Heart left ventricle (tissue), 16 donors: Measurements from ENCODE around the gene ZNHIT6. TPM values are rescaled to one million over a fixed set of nuclear protein-coding genes. Genes with fewer than 3 reads are reported as not detected.

Source experiments
- ATAC-seq, 4 donors: fragments of 200-7000 bp; cut with Tn5 transposase; one replicate each; pipeline ENCODE4 v1.9.1; 2020 to 2022; ENCODE audit warnings: moderate library complexity in 4 of 4, mild to moderate bottlenecking in 3 of 4, moderate number of reproducible peaks in 1 of 4
- DNase-seq, 5 donors: peaks; one replicate each; pipeline ENCODE4 v3.0.0-alpha.2; 2020
- H3K27ac ChIP-seq, 12 donors: fragments of 200-600 bp; sonication (generic) in 4 of 12; one replicate each; pipeline versions ENCODE4 v1.5.0 to v1.8.0; 2016 to 2022; ENCODE audit warnings: mild to moderate bottlenecking in 2 of 12
- H3K27me3 ChIP-seq, 9 donors: fragments of 200-600 bp; sonication (generic) in 2 of 9; one replicate each; pipeline versions ENCODE4 v1.5.1 to v1.8.0; 2016 to 2022; ENCODE audit warnings: mild to moderate bottlenecking in 3 of 9
- H3K36me3 ChIP-seq, 9 donors: fragments of 200-600 bp; sonication (generic) in 2 of 9; one replicate each; pipeline versions ENCODE4 v1.5.0 to v1.8.0; 2018 to 2022; ENCODE audit warnings: mild to moderate bottlenecking in 2 of 9
- H3K4me1 ChIP-seq, 12 donors: fragments of 200-600 bp; sonication (generic) in 4 of 12; one replicate each; pipeline versions ENCODE4 v1.5.0 to v1.8.0; 2016 to 2022; ENCODE audit warnings: mild to moderate bottlenecking in 3 of 12
- H3K4me3 ChIP-seq, 12 donors: fragments of 200-600 bp; sonication (generic) in 4 of 12; one replicate each; pipeline versions ENCODE4 v1.5.0 to v1.8.0; 2017 to 2022; ENCODE audit warnings: mild to moderate bottlenecking in 9 of 12, moderate library complexity in 4 of 12
- H3K9me3 ChIP-seq, 12 donors: fragments of 200-600 bp; sonication (generic) in 4 of 12; one replicate each; pipeline versions ENCODE4 v1.5.0 to v1.8.0; 2016 to 2022; ENCODE audit warnings: mild to moderate bottlenecking in 1 of 12
- POLR2A ChIP-seq, 2 donors: fragments of 450-650 bp; IDR thresholded peaks; one replicate each; pipeline ENCODE4 v1.6.1; 2017; ENCODE audit warnings: antibody characterized with exemption in 2 of 2, mild to moderate bottlenecking in 2 of 2, moderate library complexity in 2 of 2
- WGBS, 4 donors: extraction: QIAGEN DNeasy Blood & Tissue Kit in 2 of 4; methylation state at CpG; one replicate each; pipeline versions ENCODE4 v1.1.5 to v1.1.7; 2013 to 2018; 5-methylcytosine and 5-hydroxymethylcytosine counted together
- intact Hi-C, 10 donors: fragments of 100-400 bp; cut with DNase I; formaldehyde crosslinking; loops; one replicate each; pipeline versions ENCODE4 v1.11.1 to v1.14.2; 2022
- polyA plus RNA-seq, 2 donors: library from polyadenylated mRNA; stranded (reverse); fragments of 200-250 nt; gene quantifications; one replicate each; pipeline ENCODE4 v1.2.3, GENCODE V29; 2013
- total RNA-seq, 9 donors: library from RNA; depleted of rRNA in 2 of 9; stranded (reverse); fragments of >200 nt in 2 of 9; fragmentation: NEBNext Ultra II Directional in 3 of 9; extraction: Animal tissue kit (Norgen Biotek cat#: 25700) in 3 of 9; gene quantifications; one replicate each; pipeline versions ENCODE4 v1.1.0 to v1.2.4, GENCODE V29; 2016 to 2023
- TF ChIP-seq, protein P1 (sequence below), 12 donors: fragments of 200-600 bp; sonication (generic) in 4 of 12; IDR thresholded peaks; one replicate each; pipeline versions ENCODE4 v1.5.0 to v1.8.0; 2018 to 2022; ENCODE audit warnings: antibody characterized with exemption in 12 of 12, mild to moderate bottlenecking in 5 of 12
- donor health status: ischemic (EF 13 %, LVEDD 7.1; RV severe dilation, severe dysfunction).
- donor health status: healthy with polysubstance abuse.
- donor health status: DM: no; HTN: yes; CAD: no.
- donor health status: DM: no; HTN: no; CAD: no.
- donor health status: ischemic (EF 25% LVEDD 6.9; RV normal size, moderate dysfunction).
- donor health status: ischemic (EF 25% LVEDD 5.7; RV mildly dilated, moderate dysfunction).
- donor health status: healthy.
- donor health status: DM: yes; HTN: yes; CAD: no.
- donor health status: ischemic (EF 35%, LVEDD 5.7; RV mildly dilated, moderate dysfunction).
- donor health status: nonischemic (EF 11% LVEDD 7.7; RV severe dilation, severe dysfunction).
- donor health status: DM: yes; HTN: yes; CAD: no.
- donor health status: PGD.
- donor health status: ischemic (EF 29% LVEDD 5.4; RV normal size, mild dysfunction).
- donor health status: nonischemic (EF 23%, LVEDD 6.1; RV moderate dilation, normal function).

ZNHIT6 gene
- total and polyA plus RNA-seq, 11 donors: 7.1 to 12.8 (median 9.9) TPM

DNA sequence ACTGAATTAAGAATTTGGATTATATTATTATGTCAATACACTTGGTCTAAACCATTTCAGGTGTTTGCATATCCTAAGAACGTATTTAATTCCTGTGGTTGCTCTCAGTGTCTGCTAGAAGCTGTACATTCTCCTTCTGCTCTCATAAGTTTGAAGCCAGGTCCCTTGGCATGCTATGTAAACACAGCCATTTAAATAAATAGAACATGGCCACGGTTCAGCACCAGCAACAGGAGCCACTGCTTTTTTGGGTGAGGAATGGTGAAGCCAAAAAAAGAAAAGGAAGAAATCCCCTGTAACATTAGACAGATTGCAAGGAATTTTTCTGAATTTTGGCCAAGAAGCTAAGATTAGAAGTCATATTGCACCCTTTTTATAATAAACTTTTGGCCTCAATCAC is 108.6 kb downstream of the ZNHIT6 start:
- intact Hi-C loops: loop anchor here in 1 of 10 donors (5.0 kb wide), 1 partner anchor 83 kb away; no protein-coding TSS in a partner anchor
- no peak for ATAC-seq

More for the DNA sequence above, 108.6 kb downstream of the ZNHIT6 start:
- no peaks in the 10 kb centered on the region for H3K9me3 ChIP-seq
- no peaks in the 10 kb centered on the region for H3K36me3 ChIP-seq
- 55 to 78% (median 67%) methylated on average over 2 of the region's 2 CpGs for WGBS, 4 donors
- H3K27me3 ChIP-seq: no peaks in the 10 kb centered on the region
- no peaks in the 10 kb centered on the region for H3K4me1 ChIP-seq
- no peak overlapping the region for H3K4me3 ChIP-seq
- TF ChIP-seq, protein P1, sequence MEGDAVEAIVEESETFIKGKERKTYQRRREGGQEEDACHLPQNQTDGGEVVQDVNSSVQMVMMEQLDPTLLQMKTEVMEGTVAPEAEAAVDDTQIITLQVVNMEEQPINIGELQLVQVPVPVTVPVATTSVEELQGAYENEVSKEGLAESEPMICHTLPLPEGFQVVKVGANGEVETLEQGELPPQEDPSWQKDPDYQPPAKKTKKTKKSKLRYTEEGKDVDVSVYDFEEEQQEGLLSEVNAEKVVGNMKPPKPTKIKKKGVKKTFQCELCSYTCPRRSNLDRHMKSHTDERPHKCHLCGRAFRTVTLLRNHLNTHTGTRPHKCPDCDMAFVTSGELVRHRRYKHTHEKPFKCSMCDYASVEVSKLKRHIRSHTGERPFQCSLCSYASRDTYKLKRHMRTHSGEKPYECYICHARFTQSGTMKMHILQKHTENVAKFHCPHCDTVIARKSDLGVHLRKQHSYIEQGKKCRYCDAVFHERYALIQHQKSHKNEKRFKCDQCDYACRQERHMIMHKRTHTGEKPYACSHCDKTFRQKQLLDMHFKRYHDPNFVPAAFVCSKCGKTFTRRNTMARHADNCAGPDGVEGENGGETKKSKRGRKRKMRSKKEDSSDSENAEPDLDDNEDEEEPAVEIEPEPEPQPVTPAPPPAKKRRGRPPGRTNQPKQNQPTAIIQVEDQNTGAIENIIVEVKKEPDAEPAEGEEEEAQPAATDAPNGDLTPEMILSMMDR (IDR thresholded peaks at IDR 0.05): no peak
- no peak for TF ChIP-seq POLR2A (IDR thresholded peaks at IDR 0.05)
- DNase-seq: no peak
- no peak overlapping the region for H3K27ac ChIP-seq

Other genes with a start within 250 kb of the ZNHIT6 start
- gene DDAH1, start 243.3 kb downstream of the ZNHIT6 start, total RNA-seq: 10 to 100 TPM in 8 of 9 donors, 1 to 10 TPM in 1; 9.8 to 33.9 (median 18.0) TPM
- gene DDAH1, start 243.3 kb downstream of the ZNHIT6 start, polyA plus RNA-seq: 10 to 100 TPM in 1 of 2 donors, 1 to 10 TPM in 1; 5.7 to 14.7 TPM
- 100 to 1,000 TPM in 1 of 9 donors, 10 to 100 TPM in 8; 12.0 to 213 (median 48.9) TPM for gene CCN1, start 127.7 kb downstream of the ZNHIT6 start, total RNA-seq
- 100 to 1,000 TPM in 1 of 2 donors, 10 to 100 TPM in 1; 31.0 to 253 TPM for gene CCN1, start 127.7 kb downstream of the ZNHIT6 start, polyA plus RNA-seq